IPS-18c (cell line): ENCODE data around the gene NUCKS1.
A peak's percentile ranks its signal among the peaks of the same experiment; 100 is the strongest.

Experiments used
- H3K4me3 ChIP-seq: 2 replicates; pipeline ENCODE4 v1.7.0; 2013; ENCODE audit warnings: low read depth, mild to moderate bottlenecking, low read length, moderate library complexity; ENCODE audit not compliant: insufficient read depth
- H3K9me3 ChIP-seq: one replicate; pipeline ENCODE4 v1.6.1; 2013; ENCODE audit warnings: mild to moderate bottlenecking, low read length, moderate library complexity; ENCODE audit not compliant: control insufficient read depth, insufficient read depth

NUCKS1 gene

GRCh38 chr1:205750138-205751035 is at the start of gene NUCKS1:
Gene NUCKS1 (minus strand): TSS chr1:205750182. CDS start chr1:205749973, 209 bp downstream.
- Histone ChIP-seq H3K4me3 (peak within 1 kb of the TSS; percentile 92), H3K9me3 (no peaks in the 10 kb centered on the region)

GRCh38 chr1:205798577-205798976 is 48.6 kb upstream of the NUCKS1 start:
- no peaks in the 10 kb centered on the region for H3K9me3 ChIP-seq
- no peak overlapping the region for H3K4me3 ChIP-seq

- Histone ChIP-seq H3K9me3 (no peaks in the 10 kb centered on the region), H3K4me3 (no peak overlapping the region)
Observed at GRCh38 chr1:205797168-205797567, 47.2 kb upstream of the NUCKS1 start.

- H3K9me3 ChIP-seq: no peaks in the 10 kb centered on the region
Observed at GRCh38 chr1:205794011-205794730, 44.2 kb upstream of the NUCKS1 start.

GRCh38 chr1:205792961-205793673 is 43.1 kb upstream of the NUCKS1 start:
- Histone ChIP-seq H3K9me3 (no peaks in the 10 kb centered on the region), H3K4me3 (no peak overlapping the region)

More at GRCh38 chr1:205794011-205794730, 44.2 kb upstream of the NUCKS1 start:
- no peak overlapping the region for H3K4me3 ChIP-seq

- H3K4me3 ChIP-seq: no peak overlapping the region
- H3K9me3 ChIP-seq: no peaks in the 10 kb centered on the region
Observed at GRCh38 chr1:205792481-205792881, 42.5 kb upstream of the NUCKS1 start.

- Histone ChIP-seq H3K4me3 (no peak overlapping the region), H3K9me3 (no peaks in the 10 kb centered on the region)
Observed at GRCh38 chr1:205791568-205792180, 41.7 kb upstream of the NUCKS1 start.

- no peak overlapping the region for H3K4me3 ChIP-seq
- no peaks in the 10 kb centered on the region for H3K9me3 ChIP-seq
Observed at GRCh38 chr1:205787287-205787916, 37.4 kb upstream of the NUCKS1 start.

GRCh38 chr1:205786601-205787000 is 36.6 kb upstream of the NUCKS1 start:
- H3K4me3 ChIP-seq: no peak overlapping the region

GRCh38 chr1:205785446-205785845 is 35.5 kb upstream of the NUCKS1 start:
- H3K4me3 ChIP-seq: no peak overlapping the region
- H3K9me3 ChIP-seq: no peaks in the 10 kb centered on the region

More at GRCh38 chr1:205786601-205787000, 36.6 kb upstream of the NUCKS1 start:
- no peaks in the 10 kb centered on the region for H3K9me3 ChIP-seq

- H3K9me3 ChIP-seq: no peaks in the 10 kb centered on the region
- no peak overlapping the region for H3K4me3 ChIP-seq
Observed at GRCh38 chr1:205783904-205784303, 33.9 kb upstream of the NUCKS1 start.

- Histone ChIP-seq H3K9me3 (no peaks in the 10 kb centered on the region), H3K4me3 (no peak overlapping the region)
Observed at GRCh38 chr1:205783433-205783795, 33.4 kb upstream of the NUCKS1 start.

GRCh38 chr1:205782627-205783432 is 32.8 kb upstream of the NUCKS1 start:
- no peaks in the 10 kb centered on the region for H3K9me3 ChIP-seq

GRCh38 chr1:205780335-205780734 is 30.4 kb upstream of the NUCKS1 start:
- H3K4me3 ChIP-seq: no peak overlapping the region
- H3K9me3 ChIP-seq: no peaks in the 10 kb centered on the region

More at GRCh38 chr1:205782627-205783432, 32.8 kb upstream of the NUCKS1 start:
- no peak overlapping the region for H3K4me3 ChIP-seq

GRCh38 chr1:205777994-205778393 is 28.0 kb upstream of the NUCKS1 start:
- Histone ChIP-seq H3K4me3 (no peak overlapping the region), H3K9me3 (no peaks in the 10 kb centered on the region)

- no peaks in the 10 kb centered on the region for H3K9me3 ChIP-seq
- H3K4me3 ChIP-seq: no peak overlapping the region
Observed at GRCh38 chr1:205775717-205776056, 25.7 kb upstream of the NUCKS1 start.
